Activated CD4-positive, alpha-beta T cell treated with anti-CD3 and anti-CD28 coated beads, Interleukin-2, Interleukin-6, amounts not matched to agents 100 ng/mL and 50 ng/mL, durations not matched to agents 16 hours and 8 hours (primary cell): ENCODE results near the gene PLXNC1.
A peak's percentile ranks its signal among the peaks of the same experiment; 100 is the strongest.

Experiments
- DNase-seq: peaks from one replicate; pipeline ENCODE4 v3.0.0-alpha.2; 2020

PLXNC1 gene

DNA sequence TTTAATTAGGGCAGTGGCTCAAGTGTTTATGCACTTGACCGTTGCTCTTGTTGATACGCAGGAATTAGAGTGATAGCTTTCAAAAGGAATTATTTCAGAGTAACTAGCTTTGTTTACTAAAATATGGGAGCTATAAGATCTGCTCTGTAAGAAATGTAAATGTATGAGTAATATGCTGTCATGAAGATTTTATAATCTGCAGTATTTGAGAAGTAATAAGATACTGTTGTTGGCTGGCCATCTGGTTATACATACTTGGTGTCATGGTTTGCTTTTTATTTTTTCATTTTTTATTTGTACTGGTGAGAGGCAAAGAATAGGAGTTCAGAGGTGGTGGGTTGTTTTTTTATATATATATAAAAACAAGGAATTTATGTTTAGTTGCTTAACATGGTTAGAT, 58.5 kb downstream of the PLXNC1 start:
- no peak for DNase-seq

DNA sequence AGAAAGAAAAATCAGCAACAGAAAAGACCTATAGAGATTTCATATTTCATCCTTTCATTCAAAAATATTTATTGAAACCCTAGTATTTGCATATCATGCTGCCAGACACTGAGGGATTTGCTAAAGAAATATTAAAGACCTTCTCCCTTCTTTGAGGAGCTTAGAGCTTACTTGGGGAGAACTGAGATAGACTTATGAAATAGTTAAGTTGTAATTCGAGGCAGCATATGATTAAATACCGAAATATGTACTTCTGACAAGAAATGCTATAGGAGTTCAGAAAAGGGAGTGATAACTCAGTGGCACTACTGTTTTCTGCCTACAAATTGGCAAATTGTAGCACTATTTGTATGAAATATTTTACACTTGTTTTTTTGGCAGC, 59.1 kb downstream of the PLXNC1 start:
- DNase-seq = no peak

DNA sequence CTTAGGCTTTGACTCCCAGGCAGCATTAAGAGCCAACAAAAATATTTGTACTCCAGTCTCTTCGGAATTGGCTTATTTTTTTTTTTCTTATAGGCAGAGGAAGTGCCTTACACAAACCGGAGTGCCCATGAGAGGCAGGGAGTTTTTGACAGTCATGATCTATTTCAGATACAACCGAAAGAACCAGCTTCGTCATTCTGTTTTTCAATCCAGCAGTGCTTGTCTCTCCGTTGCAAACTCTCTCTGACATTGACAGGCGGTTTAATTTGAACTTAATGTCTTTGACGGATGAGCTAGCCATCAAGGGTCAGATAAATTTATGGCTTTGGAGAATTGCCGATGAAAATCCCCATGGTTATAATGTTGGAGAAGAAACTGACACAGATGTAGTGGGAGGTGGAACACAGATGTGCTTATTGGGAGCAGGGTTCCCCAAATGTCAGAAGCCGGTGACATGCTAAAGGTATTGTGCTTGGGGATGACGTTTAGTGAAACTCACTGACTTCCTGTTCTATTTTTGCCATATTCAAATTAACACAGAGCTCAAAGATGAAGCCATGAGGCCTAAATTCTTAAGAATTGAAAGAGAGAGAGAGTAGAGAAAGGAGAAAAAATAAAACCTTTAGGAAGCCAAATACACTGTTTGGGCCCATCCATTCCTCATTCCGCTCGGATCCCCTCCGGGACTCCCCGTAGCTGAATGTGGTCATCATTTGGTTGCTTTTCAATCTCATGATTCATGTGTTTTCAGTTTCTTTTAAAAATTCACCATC, 59.7 kb downstream of the PLXNC1 start:
- peak; percentile 79 for DNase-seq

DNA sequence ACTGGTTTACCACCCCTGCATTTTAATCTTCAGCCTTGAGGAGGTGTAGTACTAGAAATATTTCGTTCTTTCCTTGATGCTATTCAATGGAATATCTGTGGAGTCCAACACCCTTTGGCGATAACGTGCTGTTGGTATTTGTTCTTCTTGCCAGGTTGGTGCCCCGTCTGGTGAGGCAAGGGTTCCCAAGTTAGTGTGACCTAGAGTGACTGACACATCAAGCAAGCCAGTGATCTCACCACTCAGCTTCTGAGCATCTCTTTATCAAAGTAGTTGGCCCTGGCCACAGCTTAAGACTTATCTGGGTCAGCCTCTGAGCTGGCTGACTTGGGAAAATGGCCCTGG, 60.2 kb downstream of the PLXNC1 start:
- peak; percentile 70 for DNase-seq

DNA sequence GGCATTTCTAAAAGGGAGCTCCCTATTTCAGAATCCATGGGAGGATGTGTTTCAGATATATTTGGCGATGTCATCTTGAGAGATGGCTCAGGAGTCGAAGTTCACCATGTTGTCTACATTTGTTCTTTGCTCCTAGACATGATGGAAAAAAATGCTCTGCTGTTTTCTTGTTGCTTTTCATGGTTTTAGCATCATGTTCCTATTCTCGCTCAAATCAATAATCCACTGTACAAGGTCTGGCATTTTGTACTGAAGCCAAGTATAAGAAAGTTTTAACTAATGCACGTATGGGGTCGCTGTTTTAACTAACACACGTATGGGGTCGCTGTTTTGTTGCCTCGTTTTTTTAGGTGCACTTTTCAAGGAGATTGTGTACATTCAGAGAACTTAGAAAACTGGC, 60.9 kb downstream of the PLXNC1 start:
- no peak for DNase-seq

DNA sequence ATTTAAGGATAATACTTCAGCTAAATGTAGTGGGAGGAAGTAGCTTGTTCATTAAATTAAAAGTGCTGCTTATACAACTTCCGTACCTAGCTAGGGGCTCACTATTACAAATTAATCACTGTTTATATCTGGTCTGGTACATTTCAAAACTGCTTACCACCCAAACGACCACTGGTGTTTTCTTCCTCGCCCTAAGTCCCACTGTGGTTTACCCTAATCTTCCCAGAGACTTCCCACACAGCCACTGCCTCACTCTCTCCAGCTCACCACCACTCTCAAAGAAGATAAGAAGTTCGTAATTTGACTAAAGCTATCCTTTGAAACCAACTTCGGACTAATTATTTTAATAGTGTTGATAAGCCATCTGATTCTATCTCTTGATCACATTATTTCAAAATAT, 62.6 kb downstream of the PLXNC1 start:
- DNase-seq = no peak

DNA sequence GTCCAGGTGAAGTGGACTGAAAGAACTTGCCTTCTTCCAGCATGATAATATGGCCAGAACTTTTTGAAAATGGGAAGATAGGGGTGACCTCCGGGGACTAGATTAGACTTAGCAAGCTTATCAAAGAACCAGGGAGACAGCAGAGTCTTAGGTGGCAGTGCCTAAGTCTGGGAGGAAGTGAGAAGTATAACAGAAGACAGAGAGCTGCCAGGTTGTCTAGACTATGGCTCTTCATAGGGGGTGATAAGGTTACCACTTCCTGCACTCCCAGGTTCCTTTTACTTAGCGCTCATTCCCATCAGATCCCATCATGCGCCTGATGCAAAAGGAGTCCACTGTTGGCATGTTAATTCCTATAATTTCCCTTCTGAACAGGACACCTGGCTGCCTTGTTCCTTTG, 69.9 kb downstream of the PLXNC1 start:
- no peak for DNase-seq

DNA sequence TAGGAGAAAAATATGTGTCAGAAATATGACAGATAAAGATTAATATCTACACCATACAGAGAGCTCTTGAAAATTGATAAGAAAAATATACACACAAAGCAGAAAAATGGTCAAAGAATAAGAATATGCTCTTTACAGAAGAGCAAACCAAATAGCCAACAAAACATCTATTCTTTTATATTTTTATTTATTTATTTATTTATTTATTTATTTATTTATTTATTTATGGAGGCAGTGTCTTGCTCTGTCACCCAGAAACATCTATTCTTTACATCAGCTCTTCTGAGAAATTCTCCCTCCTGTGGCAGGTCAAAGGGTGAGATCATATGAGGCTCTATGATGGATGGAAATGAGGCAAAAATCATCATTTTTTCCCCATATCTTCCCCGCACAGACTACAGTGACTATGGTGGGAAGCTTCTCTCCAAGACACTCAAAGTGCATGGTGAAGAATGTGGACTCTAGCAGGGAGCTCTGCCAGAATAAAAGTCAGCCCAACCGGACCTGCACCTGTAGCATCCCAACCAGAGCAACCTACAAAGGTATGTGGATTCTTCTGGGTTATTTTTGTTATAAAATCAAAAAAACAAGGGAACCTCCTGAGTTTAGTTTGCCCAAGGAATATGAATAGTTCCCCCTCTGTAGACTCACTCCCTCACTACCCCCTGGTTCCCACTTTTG, 71.4 kb downstream of the PLXNC1 start:
- DNase-seq = no peak

DNA sequence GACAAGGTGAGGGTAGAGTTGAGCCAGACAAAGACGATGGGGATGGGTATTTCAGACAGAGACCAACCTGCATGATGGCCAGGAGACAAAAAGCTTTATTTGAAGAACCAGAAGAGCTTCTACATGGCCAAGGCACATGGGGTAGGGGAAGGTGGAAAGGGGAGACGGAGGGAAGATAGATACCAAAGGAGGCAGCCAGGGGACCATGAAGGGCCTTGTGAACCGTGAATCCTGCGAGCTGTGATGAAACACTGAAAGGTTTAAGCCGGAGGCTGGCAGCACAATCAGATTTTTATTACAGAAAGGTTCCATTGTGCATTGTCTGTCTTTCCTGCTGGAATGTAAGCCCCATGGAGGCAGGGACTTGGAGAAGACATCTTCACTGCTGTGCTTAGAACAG, 72.4 kb downstream of the PLXNC1 start:
- DNase-seq = no peak

DNA sequence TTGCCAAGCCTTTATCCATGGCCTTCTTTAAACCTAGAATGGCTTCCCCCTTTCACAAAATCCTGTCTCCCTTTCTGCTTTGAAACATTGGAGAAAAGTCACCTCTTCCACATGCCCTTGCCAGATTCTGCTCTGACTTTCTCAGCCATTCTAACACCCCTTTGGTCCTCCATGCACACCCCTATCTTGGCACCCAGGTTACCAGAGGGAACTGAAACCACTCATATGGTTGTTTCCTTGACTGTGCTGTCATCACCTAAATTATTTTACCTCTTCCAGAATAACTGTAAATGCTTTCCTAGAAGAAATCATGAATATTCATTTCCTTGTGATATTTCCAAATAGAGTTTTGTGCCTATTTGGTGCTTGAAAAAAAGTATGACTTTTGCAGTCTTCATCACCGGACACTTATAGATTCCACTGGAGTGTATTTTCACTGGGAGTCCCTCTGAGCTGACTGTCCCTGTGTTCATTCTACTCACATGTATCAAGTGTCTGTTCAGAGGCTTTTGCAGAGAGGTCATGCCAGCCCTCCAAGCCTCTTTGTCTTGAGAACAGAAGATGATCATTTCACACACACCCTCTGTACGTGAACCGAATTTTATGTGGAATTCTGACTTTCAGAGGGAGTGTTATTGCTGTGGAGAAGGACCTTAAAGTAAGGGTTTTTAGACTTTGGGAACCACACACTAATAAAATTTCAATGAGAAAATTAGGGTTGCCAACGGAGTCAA, 74.1 kb downstream of the PLXNC1 start:
- DNase-seq = no peak

DNA sequence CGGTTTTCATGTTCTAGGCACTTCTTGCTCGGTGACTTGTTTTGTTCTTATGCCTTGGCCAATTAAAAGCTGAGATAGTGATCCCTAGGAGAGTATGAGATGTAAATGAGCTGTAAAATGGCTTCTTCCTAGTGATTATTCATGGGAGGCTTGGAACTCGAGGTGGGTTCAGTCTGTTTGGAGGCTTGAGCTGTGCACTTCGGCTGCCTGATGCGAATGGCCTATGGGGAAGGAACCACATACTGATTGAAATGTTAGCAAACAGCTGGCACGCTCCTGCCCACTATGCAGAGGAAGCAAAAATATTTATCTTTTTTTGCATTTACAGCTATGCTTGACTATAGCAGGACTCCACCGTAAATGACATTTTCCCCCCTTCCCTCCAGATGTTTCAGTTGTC, 75.5 kb downstream of the PLXNC1 start:
- no peak for DNase-seq

DNA sequence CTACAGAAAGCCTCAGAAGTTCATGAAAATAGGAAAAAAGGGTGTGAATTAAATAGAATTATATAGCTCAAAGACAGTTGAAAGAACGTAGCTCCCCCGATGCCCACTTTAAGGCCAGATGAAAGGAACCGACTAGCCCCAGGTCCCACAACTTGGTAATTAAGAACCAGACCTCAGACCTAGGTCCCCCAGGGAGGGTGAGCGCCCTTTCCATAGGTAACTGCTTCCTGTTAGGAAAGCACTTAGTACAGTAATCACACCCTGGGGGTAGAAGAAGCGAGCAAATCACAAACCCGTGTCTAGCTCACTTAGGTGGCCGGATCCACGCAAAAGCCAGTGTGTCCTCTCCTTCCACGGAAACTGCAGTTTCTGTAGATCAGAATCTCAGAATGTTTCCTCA, 77.1 kb downstream of the PLXNC1 start:
- DNase-seq = no peak

DNA sequence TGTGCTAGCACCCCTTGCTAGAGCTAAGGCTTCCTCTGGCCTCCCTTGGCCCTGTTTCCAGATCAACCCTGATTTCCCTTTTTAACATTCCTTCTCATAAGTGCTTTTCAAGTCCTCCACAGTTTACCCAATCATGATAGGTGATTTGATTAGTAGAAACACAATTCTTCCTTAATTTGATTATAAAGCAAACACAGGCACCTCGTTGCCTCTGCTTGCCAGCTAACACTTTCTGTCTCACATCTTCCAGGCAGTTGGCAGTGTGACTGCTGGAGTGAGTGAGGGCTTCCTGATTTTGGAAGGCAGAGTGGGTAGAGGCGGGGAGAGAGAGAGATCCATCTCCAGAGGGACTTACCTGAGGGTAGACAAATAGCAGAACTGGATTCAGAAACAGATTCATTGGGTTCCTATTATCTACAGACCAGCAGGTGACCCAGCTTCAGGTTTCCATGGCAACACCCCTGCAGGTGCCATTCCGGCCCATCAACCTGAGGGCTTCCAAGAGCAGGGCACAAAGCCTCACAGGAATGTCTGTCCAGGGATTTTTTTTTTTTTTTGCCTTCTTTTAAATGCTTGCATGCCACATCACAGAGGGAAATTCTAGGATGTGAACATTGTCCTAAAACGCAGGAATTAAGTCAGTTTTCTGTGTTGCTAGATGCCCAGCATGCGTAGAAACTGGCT, 77.7 kb downstream of the PLXNC1 start:
- DNase-seq = no peak

DNA sequence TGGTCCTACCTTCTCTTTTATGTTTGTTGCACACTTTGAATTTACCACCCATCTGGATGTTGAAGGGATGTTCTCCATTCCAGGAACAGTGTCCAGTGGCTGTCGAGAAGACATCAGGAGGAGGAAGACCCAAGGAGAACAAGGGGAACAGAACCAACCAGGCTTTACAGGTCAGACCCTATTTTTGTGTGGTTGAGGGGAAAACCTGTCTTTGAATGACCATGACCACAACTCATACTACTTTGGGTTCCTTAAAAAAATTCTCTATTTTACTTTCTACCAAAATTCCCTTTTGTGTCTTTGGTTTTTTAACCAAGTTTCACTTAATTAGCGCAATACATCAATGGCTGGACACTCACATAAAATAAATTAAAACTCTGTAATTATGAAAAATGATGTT, 78.7 kb downstream of the PLXNC1 start:
- no peak for DNase-seq

DNA sequence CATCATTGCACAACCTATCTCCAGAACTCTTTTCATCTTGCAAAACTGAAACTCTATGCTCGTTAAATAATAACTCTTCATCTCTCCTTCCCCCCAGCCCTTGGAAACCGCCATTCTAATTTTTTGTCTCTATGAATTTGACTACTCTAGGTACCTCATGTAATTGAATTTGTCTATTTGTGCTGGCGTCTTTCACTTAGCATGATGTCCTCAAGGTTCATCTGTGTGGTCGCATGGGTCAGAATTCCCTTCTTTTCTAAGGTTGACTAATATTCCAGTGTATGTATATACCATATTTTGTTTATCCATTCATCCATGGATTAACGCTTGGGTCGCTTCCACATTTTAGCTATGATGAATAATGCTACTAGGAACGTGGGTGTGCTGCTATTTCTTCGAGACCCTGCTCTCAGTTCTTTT, 80.1 kb downstream of the PLXNC1 start:
- no peak for DNase-seq

DNA sequence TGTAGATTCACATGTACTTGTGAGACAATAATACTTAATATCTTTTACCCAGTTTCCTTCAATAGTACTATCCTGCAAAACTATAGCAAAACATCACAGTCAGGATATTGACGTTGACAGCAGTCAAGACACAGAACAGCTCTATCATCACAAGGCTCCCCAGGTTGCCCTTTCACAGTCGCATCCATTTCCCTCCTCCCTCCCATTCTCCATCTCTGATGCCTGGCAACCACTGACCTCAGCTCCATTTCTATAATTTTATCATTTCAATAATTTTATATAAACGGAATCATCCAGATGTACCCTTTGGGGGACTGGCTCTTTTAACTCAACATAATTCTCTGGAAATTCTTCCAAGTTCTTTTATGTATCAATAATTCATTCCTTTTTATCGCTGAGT, 81.5 kb downstream of the PLXNC1 start:
- no peak for DNase-seq

DNA sequence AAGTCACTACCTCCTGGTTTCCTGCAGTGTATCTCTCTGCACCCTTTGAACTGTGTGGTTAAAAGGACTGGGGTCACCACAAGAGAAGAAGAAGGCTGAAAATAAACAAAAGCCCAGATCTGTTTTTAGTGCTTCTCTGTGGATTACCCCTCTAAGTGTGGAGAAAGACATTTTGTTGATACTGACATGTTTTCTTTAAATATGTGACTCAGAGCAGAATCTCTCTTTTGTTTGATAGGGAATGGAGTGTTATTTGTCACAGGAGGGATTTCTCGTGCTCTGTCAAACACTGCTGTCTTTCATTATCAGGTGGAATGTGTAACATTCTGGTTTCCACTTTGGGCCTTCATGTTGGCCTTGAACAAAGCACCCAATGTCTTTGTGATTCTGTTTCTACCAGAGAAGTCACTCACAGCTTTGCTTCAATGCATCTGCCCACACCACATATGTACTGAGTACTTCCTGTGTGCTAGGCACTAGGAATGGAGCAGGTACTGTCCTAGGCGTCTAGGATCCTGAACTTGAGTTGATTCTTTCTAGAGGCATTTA, 82.1 kb downstream of the PLXNC1 start:
- DNase-seq = no peak

DNA sequence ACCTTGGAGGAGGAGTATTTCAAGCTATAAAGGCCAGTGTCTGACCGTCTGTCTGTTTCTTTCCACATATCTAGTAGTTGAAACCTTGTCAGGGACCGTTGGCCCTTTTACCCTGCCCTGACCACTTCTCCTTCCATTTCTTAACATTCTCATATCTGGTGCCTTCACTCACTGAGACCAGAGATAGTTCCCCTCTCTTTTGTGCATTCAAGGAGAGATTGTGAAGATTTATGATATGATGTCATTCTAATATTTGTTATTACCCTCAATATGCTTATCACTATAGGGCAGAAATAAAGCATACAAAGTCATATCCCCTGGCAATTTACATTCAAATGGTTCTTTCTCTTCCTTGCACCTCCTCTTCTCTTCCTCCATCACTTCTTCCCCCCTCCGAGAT, 83.3 kb downstream of the PLXNC1 start:
- no peak for DNase-seq

DNA sequence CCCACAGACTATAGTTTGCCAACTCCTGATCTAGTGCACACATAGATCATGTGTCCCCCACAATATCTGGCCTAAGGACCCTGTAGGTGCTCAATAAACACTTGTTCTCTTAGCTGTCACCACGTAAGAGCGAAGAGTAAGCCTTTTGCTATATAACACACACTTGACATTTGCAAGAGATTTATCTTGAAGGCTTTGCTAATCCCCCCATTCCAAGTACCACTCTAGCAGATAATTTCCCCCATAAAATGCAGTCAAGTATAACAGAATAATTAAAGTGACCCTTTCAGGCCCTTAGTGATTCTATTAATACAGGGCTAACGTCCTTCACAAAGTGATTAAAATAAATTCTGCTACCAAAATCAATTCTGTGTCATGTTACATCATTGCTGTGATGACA, 87.5 kb downstream of the PLXNC1 start:
- no peak for DNase-seq

DNA sequence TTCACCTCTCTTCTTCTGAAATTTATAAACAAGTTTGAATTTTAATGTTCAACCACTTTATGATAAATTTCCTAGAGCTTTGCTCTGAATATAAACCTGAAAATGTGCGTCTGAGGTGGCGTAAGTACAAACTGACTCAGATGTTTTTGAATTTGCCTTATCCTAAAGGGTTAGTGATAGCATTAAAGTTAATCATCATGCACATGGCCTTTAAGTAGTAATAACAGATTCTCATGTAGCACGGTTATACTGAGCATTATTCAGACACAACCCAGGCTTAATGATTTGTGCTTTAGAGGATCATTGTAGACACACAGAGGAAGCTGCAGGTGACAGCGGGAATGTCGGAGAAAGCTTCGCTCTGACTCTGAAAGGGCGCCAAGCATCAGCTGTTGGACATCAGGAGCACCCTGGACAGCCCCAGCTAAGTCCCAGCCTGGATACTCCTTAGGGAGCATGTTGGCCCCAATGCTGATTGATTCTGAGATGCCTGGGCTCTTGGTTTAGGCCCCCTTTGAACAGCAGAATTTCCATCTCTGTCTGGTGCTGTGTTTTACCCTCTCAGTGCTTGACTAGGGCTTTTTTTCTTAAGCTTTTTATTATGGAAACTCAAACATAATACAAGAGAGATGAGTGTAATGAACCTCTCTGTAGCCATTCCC, 91.1 kb downstream of the PLXNC1 start:
- DNase-seq = no peak

DNA sequence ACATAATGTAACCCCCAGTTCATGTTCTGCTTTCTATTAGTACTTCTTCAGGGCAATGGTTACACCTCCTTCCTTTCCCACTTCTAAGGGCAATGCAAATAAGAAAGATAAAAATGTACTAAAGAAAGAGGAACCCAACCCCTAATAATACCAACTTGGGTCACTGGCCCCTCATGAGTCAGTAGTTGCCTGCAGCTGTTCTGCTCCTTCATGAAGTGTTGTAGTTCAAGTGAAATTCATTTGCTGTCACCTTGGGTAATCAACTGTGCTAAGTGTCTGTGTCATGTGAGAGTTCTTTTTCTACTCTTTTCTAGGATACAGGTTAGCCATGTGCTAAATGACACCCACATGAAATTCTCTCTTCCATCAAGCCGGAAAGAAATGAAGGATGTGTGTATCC, 91.8 kb downstream of the PLXNC1 start:
- no peak for DNase-seq

DNA sequence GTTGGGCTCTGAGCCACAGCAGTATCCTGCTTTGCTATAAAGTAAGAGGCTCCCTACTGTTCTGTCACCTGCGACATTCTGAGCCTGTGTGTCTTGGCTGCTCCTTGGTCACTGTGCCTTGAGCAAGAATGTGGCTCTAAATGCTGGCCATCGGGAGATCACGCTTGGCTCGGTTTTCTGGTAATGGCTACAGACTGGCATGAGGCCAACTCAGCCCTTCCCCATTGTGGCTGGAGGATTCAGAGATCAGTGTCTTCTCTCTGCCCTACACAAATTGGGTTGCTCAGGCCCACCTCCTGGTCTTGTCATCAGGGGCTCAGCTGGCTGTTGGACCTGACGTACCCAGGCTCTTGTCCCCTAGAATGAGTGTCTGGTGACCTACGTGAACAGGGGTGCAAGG, 94.5 kb downstream of the PLXNC1 start:
- DNase-seq = no peak
